GM13977 (cell line): Measurements from ENCODE around the gene VPS54.

Experiments
- DNase-seq: peaks from one replicate; pipeline ENCODE4 v3.0.0; 2012; ENCODE audit warnings: low spot score
- CTCF ChIP-seq: IDR thresholded peaks from 2 replicates; pipeline ENCODE4 v1.5.1; 2012; ENCODE audit warnings: mild to moderate bottlenecking, control low read depth; ENCODE audit not compliant: insufficient read depth; ENCODE audit errors: extremely low read depth, missing control alignments
- in situ Hi-C: fragments of 300-500 bp; cut with MboI; formaldehyde crosslinking; loops from one replicate; pipeline ENCODE4 v1.12.0; 2022; ENCODE audit warnings: low sequenced_read_pairs, low pct_unique_long_range_greater_than_20kb, mixed read lengths, inconsistent platforms; ENCODE audit not compliant: unreplicated experiment

Gene VPS54

GRCh38 chr2:64015391-64015790, 3.8 kb downstream of the VPS54 start:
- in situ Hi-C loops: no loop called here
- DNase-seq: no peak

GRCh38 chr2:64014628-64015027, 4.6 kb downstream of the VPS54 start:
- no peak for TF ChIP-seq CTCF
- in situ Hi-C loops: no loop called here
- no peak for DNase-seq

More at GRCh38 chr2:64015391-64015790, 3.8 kb downstream of the VPS54 start:
- TF ChIP-seq CTCF: no peak

GRCh38 chr2:64013053-64013452, 6.2 kb downstream of the VPS54 start:
- DNase-seq: no peak
- no peak for TF ChIP-seq CTCF
- in situ Hi-C loops: no loop called here

- in situ Hi-C loops: no loop called here
- no peak for TF ChIP-seq CTCF
- DNase-seq: no peak
Observed at GRCh38 chr2:64012115-64012514, 7.1 kb downstream of the VPS54 start.

GRCh38 chr2:64008434-64009009, 10.7 kb downstream of the VPS54 start:
- DNase-seq: no peak
- in situ Hi-C loops: no loop called here
- TF ChIP-seq CTCF: no peak

- in situ Hi-C loops: no loop called here
- DNase-seq: no peak
- TF ChIP-seq CTCF: no peak
Observed at GRCh38 chr2:64007924-64008323, 11.3 kb downstream of the VPS54 start.
